NCI-H2196 treated with DMSO at 0.1 percent for 48 hours (cell line): ENCODE measurements around the gene FRMD4A.

Source experiments
- DNase-seq: peaks from one replicate; lab custom pipeline; 2025; ENCODE audit not compliant: unreplicated experiment; lab: John Stamatoyannopoulos, UW

The FRMD4A gene

GRCh38 chr10:14294347-14295059 lies 36.2 kb downstream of the FRMD4A start:
- DNase-seq = no peak

GRCh38 chr10:14293526-14293925 lies 37.2 kb downstream of the FRMD4A start:
- no peak for DNase-seq

- no peak for DNase-seq
Observed at GRCh38 chr10:14291296-14291695, 39.4 kb downstream of the FRMD4A start.

- no peak for DNase-seq
Observed at GRCh38 chr10:14285941-14286560, 44.7 kb downstream of the FRMD4A start.

GRCh38 chr10:14282276-14282675 lies 48.4 kb downstream of the FRMD4A start:
- no peak for DNase-seq

- no peak for DNase-seq
Observed at GRCh38 chr10:14278533-14278932, 52.2 kb downstream of the FRMD4A start.

- no peak for DNase-seq
Observed at GRCh38 chr10:14276210-14276609, 54.5 kb downstream of the FRMD4A start.

GRCh38 chr10:14271621-14272020 lies 59.1 kb downstream of the FRMD4A start:
- DNase-seq = no peak

GRCh38 chr10:14270370-14270769 lies 60.4 kb downstream of the FRMD4A start:
- no peak for DNase-seq

GRCh38 chr10:14265709-14266108 lies 65.0 kb downstream of the FRMD4A start:
- no peak for DNase-seq

- no peak for DNase-seq
Observed at GRCh38 chr10:14262836-14263425, 67.8 kb downstream of the FRMD4A start.

- no peak for DNase-seq
Observed at GRCh38 chr10:14261336-14261735, 69.4 kb downstream of the FRMD4A start.

GRCh38 chr10:14259696-14260566 lies 70.8 kb downstream of the FRMD4A start:
- peak; percentile 61 for DNase-seq

GRCh38 chr10:14254368-14254767 lies 76.4 kb downstream of the FRMD4A start:
- DNase-seq = no peak

- DNase-seq = no peak
Observed at GRCh38 chr10:14253711-14254110, 77.0 kb downstream of the FRMD4A start.

GRCh38 chr10:14253079-14253478 lies 77.6 kb downstream of the FRMD4A start:
- DNase-seq = no peak

- no peak for DNase-seq
Observed at GRCh38 chr10:14250496-14251076, 80.1 kb downstream of the FRMD4A start.

- no peak for DNase-seq
Observed at GRCh38 chr10:14247377-14248116, 83.2 kb downstream of the FRMD4A start.

- no peak for DNase-seq
Observed at GRCh38 chr10:14244801-14245211, 85.9 kb downstream of the FRMD4A start.

- DNase-seq = no peak
Observed at GRCh38 chr10:14244147-14244546, 86.6 kb downstream of the FRMD4A start.
